NCI-H1436 (cell line): ENCODE results near the gene NAV2.

Experiments used
- DNase-seq: peaks from one replicate; lab custom pipeline; 2025; lab: John Stamatoyannopoulos, UW

The NAV2 gene

DNA sequence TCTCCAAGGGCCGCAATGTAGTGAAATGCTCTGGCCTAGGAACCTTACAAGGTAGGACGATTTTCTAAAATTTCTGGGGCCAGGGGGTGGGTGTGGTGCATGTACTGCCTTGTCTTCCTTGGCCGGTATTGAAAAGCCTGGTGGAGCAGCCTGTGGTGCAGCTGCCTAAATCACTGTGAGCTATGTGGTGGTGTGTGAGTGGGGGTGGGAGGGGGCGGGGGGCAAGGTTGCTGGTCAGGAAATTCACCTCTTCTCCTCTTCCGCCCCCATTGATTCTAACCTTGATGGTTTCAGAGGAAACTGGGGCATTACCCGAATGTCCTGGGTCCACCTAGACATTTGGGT lies 310.4 kb downstream of the NAV2 start:
- DNase-seq: no peak

DNA sequence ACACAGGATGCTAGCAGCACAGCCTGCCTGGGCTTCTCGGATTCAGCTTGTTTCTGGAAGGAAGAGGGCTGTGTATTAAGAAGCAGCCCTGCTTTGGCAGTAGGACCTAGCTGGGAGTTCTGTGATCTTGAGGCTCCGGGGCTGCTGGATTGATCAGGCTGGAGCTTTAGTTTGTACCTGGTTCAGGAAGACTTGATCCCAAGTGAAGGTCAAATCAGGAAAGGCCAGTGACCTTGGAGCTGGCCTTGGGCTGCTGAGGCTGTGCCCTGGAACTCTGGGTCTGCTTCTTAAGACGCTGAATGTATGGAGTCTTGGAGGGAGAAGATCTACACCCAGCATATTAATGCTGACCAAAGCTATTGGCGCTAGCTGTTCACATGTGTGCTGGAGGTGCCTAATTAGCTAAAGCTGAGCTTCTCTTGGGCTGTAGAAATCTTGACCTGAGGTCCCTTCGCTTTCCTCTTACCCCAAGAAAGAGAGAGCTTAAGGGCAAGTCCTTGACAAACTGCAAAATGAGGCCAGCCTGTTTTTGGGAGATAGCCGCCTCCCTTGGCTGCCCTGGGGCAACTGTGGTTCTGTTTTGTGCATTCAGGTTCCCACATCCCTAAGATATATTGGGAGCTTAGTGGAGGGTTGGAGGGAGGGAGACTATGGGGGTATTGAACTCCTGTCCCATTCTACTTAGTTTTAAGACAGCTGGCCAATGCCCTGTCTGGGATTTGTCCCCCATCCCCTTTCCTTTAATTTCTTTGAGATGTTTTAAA lies 311.7 kb downstream of the NAV2 start:
- no peak for DNase-seq

DNA sequence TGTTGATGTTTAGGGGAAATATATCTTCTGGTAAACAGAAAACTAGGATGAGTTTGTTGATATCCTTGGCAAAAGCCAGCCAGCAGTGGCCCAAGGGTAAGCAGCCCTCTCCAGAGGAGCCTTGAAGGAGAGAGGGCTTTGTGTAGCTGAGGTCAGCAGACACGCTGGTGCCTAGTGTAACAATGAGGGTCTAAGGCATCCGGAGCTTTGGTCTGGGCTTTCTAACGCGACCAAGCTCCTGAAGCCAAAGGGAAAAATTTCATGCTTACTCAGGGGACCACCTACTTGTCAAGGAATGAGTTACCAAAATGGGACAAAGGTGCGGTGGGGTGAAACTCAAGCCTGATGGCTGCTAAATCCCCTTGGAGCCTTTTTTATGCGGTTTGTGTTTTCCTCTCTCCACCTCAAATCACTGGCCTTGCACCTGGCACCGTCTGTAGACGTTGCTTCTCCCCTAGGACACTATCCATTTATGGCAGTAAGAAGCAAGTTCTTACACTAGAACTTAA lies 312.7 kb downstream of the NAV2 start:
- DNase-seq: no peak

DNA sequence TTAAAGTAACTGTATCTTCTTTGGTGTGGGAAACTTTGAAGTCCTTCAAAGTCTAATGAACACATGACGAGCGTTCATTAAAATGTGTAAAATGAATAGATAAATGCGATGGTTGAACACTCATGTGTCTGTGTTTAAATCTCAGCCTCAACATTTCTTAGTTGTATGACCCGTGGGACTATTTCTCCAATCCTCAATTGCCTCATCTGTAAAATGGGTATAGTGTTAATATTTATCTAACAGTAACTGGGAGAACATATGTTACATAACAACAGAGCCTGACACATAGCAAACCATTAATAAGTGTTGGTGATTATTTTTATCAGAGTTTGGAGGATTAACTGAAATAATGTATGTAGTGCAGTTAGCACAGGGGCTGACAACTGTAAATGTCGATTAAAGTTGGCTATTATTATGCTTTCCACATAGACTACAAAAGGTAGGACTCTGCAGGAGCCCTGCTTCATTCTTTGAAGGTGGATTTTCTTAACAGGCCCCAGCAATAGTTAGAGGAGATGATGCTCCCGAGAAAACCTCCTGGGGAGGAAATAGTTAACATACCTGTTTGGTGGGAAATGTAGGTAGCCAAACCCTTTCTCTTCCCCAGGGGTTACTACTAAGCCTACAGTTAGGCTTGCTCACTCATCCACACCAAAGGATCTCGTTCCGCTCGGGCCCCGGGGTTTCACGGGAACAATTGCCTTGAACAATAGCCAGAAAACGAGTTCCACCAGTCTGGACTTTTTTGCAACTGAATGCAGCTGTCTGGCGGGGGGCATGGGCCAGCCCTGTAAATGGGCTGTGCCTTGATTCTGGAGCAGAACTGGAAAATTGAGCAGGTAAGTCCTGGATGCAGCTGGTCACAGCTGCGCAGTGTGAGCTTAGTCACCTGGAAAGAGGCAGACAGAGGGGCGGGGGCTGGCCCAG lies 314.3 kb downstream of the NAV2 start:
- DNase-seq: no peak

DNA sequence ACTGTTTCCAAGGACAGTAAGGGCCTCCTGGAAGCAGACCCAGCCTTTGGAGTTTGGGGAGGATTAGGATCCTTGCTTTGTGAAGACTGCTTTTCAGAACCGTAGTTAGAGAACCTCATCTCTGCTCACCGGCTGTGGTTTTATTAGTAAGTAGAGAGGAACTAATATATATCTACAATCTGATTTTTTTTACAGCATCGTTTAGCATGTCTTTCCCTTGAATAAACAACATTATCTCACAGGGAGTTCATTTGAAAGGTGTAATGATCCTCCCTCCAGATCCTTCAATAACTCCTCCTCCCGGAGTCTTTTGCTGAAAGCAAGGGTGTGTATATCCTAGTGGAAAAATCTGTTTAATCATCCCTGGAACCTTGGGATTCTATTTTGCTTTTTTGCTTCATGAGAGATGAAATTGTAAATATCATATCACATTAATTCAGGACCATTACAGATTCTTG lies 314.9 kb downstream of the NAV2 start:
- DNase-seq: no peak

DNA sequence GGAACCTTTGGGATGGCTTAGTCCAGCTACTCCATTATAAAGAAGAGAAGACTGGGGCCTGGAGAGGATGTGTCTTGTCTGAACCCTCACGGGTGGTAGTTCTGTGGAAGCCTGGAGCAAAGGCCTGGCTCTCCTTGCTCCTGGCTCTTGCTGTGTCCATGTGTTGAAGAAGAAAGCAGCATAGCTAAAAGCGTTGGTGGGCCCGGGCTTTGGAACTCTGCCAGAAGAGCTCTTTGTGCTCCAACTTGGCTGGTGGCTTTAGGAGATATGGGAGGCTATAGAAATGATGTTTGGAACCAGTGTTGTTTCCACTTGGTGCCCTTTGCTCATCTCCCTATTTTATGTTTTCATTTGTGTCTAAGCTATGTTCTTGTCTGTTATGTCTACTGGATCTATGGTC lies 316.6 kb downstream of the NAV2 start:
- DNase-seq: no peak

DNA sequence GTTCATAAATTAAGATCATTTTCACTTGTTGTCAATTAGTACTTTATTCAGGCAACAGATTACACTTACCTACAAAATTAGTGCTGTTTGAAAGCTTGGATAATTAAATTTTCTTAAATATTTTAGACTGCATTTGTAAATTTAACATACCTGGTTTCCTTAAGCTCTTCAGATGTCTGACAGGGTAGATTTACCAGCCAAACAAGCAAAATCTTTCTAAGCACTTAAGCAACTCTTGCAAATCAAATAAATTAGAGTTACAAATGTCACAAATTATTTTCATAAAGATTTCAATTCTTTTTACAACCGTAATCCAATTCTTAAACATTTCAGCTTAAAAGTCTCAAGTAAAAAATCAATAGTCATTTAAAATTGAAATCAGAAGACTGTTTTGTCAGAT lies 317.8 kb downstream of the NAV2 start:
- no peak for DNase-seq

DNA sequence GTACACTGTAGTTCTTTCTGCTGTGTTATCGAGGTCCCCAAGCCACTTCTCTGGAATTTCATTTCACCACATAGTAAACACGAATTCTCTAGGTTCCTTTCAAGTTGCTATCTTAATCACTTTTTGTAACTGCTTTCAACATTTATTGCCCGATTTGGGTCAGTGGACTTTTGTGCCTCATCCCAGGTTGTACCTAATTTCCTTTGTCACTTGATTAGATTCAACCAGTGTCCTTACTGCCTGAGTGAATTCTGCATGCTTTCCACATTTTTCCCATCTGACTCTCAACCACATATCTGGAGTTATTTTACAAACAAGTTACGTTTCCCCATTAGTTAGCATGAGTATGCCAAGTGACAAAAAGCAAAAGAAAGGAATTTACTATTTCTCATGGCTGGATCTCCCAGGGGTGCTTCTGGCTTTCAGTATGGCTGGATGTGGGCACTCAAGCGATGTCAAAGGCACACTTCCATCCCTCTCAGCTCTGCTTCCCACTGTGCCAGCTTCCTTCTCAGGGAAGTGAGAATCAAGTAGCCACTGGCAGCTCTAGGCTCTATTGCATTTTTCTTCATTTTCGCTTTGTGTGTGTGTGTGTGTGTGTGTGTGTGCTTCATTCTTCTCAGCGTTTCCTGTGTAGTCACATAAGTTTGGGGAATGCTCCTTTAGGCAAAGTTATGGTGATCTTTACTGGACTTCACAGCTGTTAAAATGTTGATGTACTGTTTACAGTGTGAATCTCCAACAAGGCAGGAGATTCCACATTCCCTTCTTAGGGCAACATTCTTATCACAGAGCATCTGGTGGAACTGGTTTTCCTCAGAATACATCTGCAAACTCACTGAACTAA lies 318.7 kb downstream of the NAV2 start:
- DNase-seq: no peak

DNA sequence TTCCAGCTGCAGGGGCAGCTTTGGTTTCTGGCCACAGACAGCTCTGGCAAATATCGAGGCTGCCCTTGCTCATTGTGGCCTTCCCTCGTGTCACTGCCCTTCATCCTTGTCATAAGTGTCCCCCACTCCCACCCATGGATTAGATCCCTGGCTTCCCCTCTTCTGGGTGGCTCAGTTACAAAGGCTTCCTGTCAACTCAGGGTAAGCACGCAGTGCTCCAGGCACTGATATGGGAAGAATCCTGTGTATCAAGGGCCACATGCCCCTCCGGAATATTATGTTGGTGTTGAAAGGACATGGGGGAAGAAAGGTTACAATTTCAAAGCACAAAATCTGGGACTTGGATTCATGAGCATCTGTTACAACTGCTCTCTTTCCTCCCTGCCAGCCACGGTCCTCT lies 319.5 kb downstream of the NAV2 start:
- no peak for DNase-seq

DNA sequence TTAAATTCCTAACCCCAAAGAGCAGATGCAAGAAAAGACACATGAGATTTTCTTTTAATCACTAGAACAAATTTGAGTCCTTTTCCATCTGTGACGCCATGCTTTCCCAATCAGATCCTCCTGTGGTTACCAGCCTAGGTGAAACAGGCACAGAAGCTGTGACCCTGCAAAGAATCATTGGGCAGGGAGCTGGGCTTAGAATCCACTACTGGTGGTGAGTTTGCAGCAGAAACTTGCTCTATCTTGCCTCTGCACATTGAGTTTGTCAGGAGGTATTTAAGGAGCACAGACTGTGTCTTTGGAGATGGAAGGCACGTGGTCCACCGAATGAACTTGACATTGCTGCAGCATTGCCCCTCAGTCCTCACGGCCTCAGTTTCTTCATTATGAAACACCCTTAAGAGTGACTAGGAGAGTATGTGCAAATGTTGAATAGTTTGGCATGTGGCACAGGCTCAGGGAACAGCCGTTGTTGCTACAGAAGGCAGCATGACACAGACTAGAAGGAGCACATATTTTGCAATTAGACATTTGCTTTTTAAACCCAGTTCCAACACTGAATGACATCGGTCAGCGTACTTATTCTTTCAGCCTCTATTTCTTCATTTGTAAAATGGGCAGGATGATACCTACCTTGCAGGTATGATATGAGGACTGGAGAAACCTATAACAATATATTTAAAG lies 320.1 kb downstream of the NAV2 start:
- no peak for DNase-seq

DNA sequence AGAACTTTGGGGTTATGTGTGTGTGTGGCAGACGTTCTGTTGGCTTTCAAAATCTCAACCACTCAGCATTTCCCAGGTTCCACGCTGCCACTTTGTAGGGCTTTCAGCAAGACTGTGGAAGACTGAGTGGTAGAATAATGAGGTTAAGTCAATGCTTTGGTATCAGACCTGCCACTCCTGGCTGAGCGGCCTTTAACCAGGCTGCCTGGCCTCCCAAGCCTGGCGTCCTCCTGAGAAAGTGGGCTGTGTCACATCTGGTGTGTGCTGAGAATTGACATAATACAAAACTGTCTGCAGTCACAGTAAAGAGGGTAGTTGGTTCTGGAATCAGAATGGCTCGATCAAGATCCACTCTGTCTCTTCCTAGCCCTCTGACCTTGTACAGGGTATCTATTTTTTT lies 321.2 kb downstream of the NAV2 start:
- DNase-seq: no peak

DNA sequence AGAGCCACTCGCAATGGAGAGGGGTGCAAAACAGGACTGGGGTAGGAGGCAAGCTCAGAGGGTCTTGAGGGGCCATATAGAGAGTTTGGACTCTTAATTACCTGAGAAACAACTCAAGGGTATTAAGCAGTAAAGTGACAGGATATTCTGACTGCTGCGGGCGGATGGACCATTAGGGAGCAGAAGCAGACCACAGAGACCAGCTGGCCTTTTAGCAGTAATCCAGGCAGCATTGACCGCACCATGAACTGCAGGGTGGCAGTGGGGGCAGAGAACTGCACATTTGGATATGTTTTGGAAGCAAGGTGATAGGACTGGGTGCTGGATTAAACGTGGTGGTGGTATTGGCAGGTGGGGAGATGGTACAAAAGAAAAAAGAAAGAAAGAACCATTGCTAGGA lies 322.3 kb downstream of the NAV2 start:
- DNase-seq: no peak

DNA sequence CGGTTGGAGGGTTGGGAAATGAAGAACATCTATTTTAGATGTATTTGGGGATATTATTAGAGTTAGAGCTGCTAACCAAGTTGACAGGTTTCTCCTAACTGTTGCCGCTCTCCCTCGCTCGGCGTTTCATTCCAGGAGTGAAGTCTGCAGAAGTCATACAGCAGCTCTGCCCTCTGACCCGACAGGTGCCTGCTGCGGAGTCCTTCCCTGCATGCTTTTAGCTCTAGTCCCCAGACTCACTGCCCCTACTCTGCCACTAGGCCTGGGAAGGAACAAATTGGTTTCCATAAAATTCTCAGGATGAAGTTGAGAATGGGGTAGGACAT lies 322.7 kb downstream of the NAV2 start:
- DNase-seq: no peak

DNA sequence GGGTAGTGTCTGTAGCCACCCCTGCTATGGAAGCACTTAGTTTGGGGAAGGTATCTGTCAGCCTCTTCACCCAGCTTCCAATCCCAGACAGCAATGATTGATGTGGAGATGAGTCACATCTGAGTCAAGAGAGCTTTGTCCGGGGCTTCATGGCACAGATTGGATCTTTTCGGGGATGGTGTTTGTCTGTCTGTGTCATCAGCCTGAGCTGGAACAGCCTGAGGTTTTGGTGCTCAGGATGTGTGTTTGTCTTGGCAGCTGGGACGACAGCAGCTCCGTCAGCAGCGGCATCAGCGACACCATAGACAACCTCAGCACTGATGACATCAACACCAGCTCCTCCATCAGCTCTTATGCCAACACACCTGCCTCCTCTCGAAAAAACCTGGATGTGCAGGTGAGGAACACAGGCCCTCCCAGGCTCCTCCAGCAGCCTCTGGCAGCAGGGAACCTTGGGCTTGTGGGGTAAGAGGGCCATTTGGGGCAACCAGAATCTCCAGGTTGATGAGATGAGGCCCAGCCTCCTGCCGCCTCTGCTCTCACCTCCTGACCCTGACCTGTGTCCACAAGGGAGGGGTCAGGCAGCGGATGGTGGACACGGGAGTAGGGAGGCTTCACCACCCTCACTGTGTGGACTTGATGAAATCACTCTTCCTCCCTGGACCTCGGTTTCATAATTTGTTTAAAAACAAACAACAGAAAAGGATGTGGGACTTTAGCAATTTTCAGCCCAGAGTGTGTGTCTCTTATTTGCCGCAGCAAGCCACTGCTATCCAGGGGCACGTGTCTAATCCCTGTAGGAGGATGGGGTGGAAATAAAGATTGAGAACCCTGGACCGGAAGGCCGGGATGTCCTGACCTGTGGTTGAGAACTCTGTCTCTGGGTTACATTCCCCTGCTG lies 323.3 kb downstream of the NAV2 start:
- peak; percentile 9 for DNase-seq

DNA sequence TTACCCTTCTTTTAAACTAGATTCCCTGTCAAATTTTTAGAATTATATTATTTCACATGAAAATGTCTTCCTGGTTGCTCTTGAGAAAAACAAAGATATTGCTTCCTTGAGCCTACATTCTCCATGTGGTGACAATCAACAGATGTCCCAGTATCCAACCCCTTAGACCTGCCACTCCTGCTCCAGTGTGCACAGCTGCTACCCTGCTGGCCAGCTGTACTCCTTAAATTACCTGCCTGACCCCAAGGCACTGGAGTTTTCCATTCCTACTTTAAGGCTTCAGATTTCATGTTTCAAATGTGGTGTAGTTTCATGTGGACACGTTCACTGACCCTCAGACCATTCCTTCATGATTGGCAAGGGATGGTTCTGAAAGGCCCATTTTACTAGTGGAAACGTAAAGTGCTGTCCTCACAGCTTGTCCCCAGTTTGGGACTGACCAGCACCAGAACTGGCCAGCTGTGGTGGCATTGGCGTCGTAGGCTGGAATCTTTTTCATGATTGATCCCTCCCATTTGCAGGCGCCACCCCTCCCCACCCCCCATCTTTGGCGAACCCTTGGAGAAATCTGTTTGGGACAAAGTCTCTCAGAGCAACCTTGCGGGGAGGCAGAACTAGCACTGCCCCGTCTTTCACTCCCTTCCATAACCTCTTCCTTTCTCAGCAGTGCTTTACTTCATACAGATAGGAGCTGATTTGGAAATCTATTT lies 324.1 kb downstream of the NAV2 start:
- no peak for DNase-seq

DNA sequence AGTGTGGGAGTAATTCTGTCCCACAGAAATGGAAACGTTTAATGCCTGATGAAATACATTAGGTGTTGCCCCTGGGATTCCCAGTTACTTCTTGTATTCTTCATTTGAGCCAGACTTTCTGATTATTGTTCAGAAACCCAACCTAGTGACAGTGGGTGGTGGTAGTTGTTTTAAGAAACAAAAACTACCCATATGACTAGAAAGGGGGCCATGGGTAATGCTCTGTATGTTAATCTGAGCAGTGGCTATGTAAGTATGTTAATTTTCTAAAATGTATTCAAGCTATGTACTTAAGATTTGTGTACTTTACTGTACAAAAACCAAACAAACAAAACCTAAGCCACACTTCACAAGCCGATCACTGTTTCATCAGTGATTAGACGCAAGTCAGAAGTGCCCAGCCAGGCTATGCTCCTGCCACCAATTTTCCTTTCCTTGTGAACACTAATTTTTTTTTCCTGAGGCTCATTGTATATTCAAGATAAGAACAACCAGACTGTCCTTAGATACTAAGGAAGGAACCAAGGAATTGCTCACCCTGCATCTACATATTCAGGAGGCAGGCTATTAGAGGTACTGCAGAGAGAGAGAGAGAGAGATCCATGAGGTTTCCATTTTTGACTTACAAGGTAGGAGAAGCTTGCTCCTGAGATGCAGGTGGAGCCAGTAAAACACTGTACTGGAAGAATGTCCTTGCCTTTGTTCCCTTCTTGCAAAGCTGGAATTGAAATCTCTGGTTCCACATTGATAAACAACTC lies 324.9 kb downstream of the NAV2 start:
- DNase-seq: no peak

DNA sequence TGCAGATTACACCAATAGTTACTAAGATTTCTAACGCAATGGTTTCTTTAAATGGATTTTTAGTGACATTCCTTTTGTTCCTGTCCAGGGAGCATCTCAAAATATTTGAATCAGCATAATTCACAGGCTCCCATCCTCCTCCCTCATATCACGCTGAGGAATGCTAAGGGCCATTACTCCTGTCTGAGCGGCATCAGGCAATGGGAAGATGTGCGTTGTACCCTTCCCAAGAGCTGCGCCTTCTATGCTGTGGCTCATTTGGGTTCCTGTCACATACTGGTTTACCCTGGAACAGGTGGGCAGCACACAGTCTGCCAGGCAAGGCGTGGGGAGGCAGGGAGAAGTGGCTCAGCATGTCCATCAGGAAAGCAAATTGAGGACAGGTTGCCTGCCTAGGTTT lies 325.8 kb downstream of the NAV2 start:
- DNase-seq: no peak

DNA sequence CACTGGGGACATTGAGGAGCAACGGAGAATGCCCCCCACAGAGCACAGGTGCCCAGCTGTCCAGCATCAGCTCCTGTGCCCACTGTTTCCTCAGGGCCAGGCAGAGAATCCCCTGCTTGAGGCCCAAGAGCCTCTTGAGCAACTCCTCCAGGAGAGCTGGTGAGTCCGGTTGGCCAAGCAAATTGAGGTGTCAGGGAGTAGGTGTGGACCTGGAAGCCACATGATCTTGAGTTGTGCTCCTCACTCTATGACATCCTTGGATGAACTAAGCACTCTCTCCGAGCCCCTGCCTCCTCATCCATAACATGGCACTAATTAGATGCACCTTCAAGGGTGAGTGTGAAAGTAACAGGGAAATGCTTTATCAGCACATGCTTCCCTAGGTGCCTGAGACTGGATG lies 326.3 kb downstream of the NAV2 start:
- no peak for DNase-seq

DNA sequence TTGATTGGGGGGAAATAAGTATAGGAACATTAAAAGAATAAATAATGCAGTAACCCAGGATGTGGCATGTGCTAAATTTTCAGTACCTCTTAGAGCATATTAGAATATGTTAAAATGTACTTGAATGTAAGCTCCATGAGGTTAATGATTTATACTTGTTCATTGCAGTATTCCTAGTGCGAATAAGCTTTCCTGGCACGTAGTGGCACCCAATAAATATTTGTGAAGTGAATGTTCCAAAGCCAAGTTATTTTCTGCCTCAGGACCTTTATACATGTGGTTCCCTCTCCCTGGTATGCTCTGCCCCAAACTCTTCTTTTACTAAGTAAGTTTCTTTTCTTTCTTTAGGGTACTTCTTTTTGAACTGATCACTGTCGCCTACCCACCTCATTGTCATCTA lies 328.9 kb downstream of the NAV2 start:
- no peak for DNase-seq
